SU-DHL-6 (cell line): ENCODE results near the gene MUC20.

Experiments
- H2AFZ ChIP-seq: fragments of 200-600 bp; sonication (generic); 2 replicates; pipeline ENCODE4 v1.6.1; 2014; ENCODE audit warnings: low read depth, mild to moderate bottlenecking, moderate library complexity, mixed read lengths, antibody characterized with exemption, low read length; ENCODE audit not compliant: severe bottlenecking
- H3F3A ChIP-seq: fragments of 200-600 bp; shearing (Covaris generic); 2 replicates; pipeline ENCODE4 v1.6.0; 2016; ENCODE audit warnings: antibody characterized with exemption, mild to moderate bottlenecking; ENCODE audit not compliant: insufficient read depth
- H3K27ac ChIP-seq: fragments of 200-600 bp; sonication (generic); 2 replicates; pipeline ENCODE4 v1.5.1; 2016; ENCODE audit warnings: low read depth, mild to moderate bottlenecking, low read length, moderate library complexity, mixed read lengths
- H3K27me3 ChIP-seq: fragments of 200-600 bp; sonication (generic), shearing (Covaris generic); 2 replicates; pipeline ENCODE4 v1.6.0; 2014; ENCODE audit warnings: mild to moderate bottlenecking, low read length
- H3K36me3 ChIP-seq: fragments of 200-600 bp; sonication (generic); 2 replicates; pipeline ENCODE4 v1.6.1; 2014; ENCODE audit warnings: mild to moderate bottlenecking, low read length, mixed read lengths
- H3K4me2 ChIP-seq: fragments of 300-600, 200-600 bp; shearing (Covaris generic), sonication (generic); 2 replicates; pipeline ENCODE4 v1.6.0; 2014; ENCODE audit warnings: low read length, low read depth, mild to moderate bottlenecking; ENCODE audit not compliant: poor library complexity, severe bottlenecking
- H3K4me3 ChIP-seq: fragments of 200-600 bp; sonication (generic); 2 replicates; pipeline ENCODE4 v1.5.1; 2014; ENCODE audit warnings: antibody characterized with exemption, low read length, mild to moderate bottlenecking, mixed read lengths; ENCODE audit not compliant: insufficient read depth, poor library complexity, severe bottlenecking
- H3K79me2 ChIP-seq: fragments of 200-600 bp; sonication (generic); 2 replicates; pipeline ENCODE4 v1.6.1; 2014; ENCODE audit warnings: mild to moderate bottlenecking, low read length, moderate library complexity; ENCODE audit not compliant: insufficient read depth
- H3K9ac ChIP-seq: fragments of 200-600 bp; sonication (generic); 2 replicates; pipeline ENCODE4 v1.7.0; 2014; ENCODE audit warnings: mild to moderate bottlenecking, low read length
- H3K9me2 ChIP-seq: fragments of 200-600 bp; sonication (generic); replicated peaks from 2 replicates; pipeline ENCODE4 v1.6.1; 2014; ENCODE audit warnings: low read length; ENCODE audit not compliant: insufficient read depth
- H3K9me3 ChIP-seq: fragments of 200-600 bp; sonication (generic); 2 replicates; pipeline ENCODE4 v1.6.1; 2014; ENCODE audit warnings: low read length, mixed read lengths; ENCODE audit not compliant: insufficient read depth
- H4K20me1 ChIP-seq: fragments of 200-600 bp; sonication (generic); 2 replicates; pipeline ENCODE4 v1.6.1; 2014; ENCODE audit warnings: low read depth, mild to moderate bottlenecking, antibody characterized with exemption, low read length, moderate library complexity, mixed read lengths
- CTCF ChIP-seq: fragments of 200-600 bp; sonication (generic); IDR thresholded peaks from one replicate; pipeline ENCODE4 v1.5.1; 2017; ENCODE audit warnings: antibody characterized with exemption, mild to moderate bottlenecking, low read length, moderate library complexity; ENCODE audit not compliant: insufficient read depth, poor library complexity, severe bottlenecking
- EZH2phosphoT487 ChIP-seq: fragments of 200-600 bp; sonication (generic), shearing (Covaris generic); conservative IDR thresholded peaks from 2 replicates; pipeline ENCODE4 v1.6.1; 2018; ENCODE audit warnings: mild to moderate bottlenecking, antibody characterized with exemption, low read length, moderate library complexity, mixed read lengths

Gene MUC20

GRCh38 chr3:195714380-195715011 lies 6.3 kb upstream of the MUC20 start:
- Histone ChIP-seq H4K20me1 (no peaks in the 10 kb centered on the region), H3K27ac (no peak overlapping the region)

GRCh38 chr3:195715134-195715533 lies 5.6 kb upstream of the MUC20 start:
- Histone ChIP-seq H4K20me1 (no peaks in the 10 kb centered on the region), H2AFZ (no peak overlapping the region), H3K4me3 (no peak overlapping the region), H3K9me2 (no peaks in the 10 kb centered on the region), H3K36me3 (0 out of 2 replicates have a peak, but pooled peaks cover 4% of the 10 kb centered on the region), H3K9ac (no peak overlapping the region), H3K27me3 (no peaks in the 10 kb centered on the region), H3K79me2 (no peaks in the 10 kb centered on the region), H3F3A (peaks cover 9% of the 10 kb centered on the region), H3K4me2 (no peak overlapping the region), H3K9me3 (peaks cover 20% of the 10 kb centered on the region; the same call in 1 of the 2 replicates), H3K27ac (no peak overlapping the region)
- TF ChIP-seq EZH2phosphoT487 (no peak), CTCF (no peak)

More at GRCh38 chr3:195714380-195715011, 6.3 kb upstream of the MUC20 start:
- TF ChIP-seq CTCF = no peak
- TF ChIP-seq EZH2phosphoT487 = no peak
- no peak overlapping the region for H3K4me3 ChIP-seq
- peaks cover 20% of the 10 kb centered on the region; the same call in 1 of the 2 replicates for H3K9me3 ChIP-seq
- peaks cover 9% of the 10 kb centered on the region for H3F3A ChIP-seq
- H3K79me2 ChIP-seq = no peaks in the 10 kb centered on the region
- H3K9ac ChIP-seq = no peak overlapping the region
- H3K9me2 ChIP-seq = no peaks in the 10 kb centered on the region
- H3K36me3 ChIP-seq = 0 out of 2 replicates have a peak, but pooled peaks cover 4% of the 10 kb centered on the region
- no peak overlapping the region for H3K4me2 ChIP-seq
- no peaks in the 10 kb centered on the region for H3K27me3 ChIP-seq
- no peak overlapping the region for H2AFZ ChIP-seq

GRCh38 chr3:195715583-195716266 lies 5.1 kb upstream of the MUC20 start:
- H3K27me3 ChIP-seq = no peaks in the 10 kb centered on the region
- no peaks in the 10 kb centered on the region for H3K9me2 ChIP-seq
- H3K9ac ChIP-seq = no peak overlapping the region
- no peak overlapping the region for H2AFZ ChIP-seq
- H4K20me1 ChIP-seq = no peaks in the 10 kb centered on the region
- no peak overlapping the region for H3K4me2 ChIP-seq
- TF ChIP-seq EZH2phosphoT487 (no peak), CTCF (no peak)
- H3K36me3 ChIP-seq = 0 out of 2 replicates have a peak, but pooled peaks cover 4% of the 10 kb centered on the region
- no peak overlapping the region for H3K27ac ChIP-seq
- peaks cover 20% of the 10 kb centered on the region; the same call in 1 of the 2 replicates for H3K9me3 ChIP-seq
- peaks cover 9% of the 10 kb centered on the region for H3F3A ChIP-seq
- H3K79me2 ChIP-seq = no peaks in the 10 kb centered on the region
- H3K4me3 ChIP-seq = no peak overlapping the region
